GM19240 (cell line): ENCODE data around the gene UGT1A7.

Source experiments
- DNase-seq: peaks from one replicate; pipeline ENCODE4 v3.0.0; 2011; ENCODE audit warnings: low spot score; ENCODE audit not compliant: insufficient read length

The UGT1A7 gene

GRCh38 chr2:233760043-233760442 is 78.3 kb downstream of the UGT1A7 start, which contains the start of gene UGT1A1:
Gene UGT1A1, plus strand, starts transcription at chr2:233760270. Its CDS starts 18 bp downstream, at chr2:233760288.
- DNase-seq = no peak

GRCh38 chr2:233761040-233761769 is 79.5 kb downstream of the UGT1A7 start:
- DNase-seq = no peak

GRCh38 chr2:233764264-233764663 is 82.6 kb downstream of the UGT1A7 start:
- no peak for DNase-seq

- DNase-seq = no peak
These were observed 83.1 kb downstream of the UGT1A7 start for GRCh38 chr2:233764761-233765160.

- no peak for DNase-seq
These were observed 84.7 kb downstream of the UGT1A7 start for GRCh38 chr2:233766416-233766815.

- DNase-seq = no peak
These were observed 86.4 kb downstream of the UGT1A7 start for GRCh38 chr2:233768076-233768475.

GRCh38 chr2:233769260-233769659 is 87.6 kb downstream of the UGT1A7 start:
- DNase-seq = no peak

- DNase-seq = no peak
These were observed 90.5 kb downstream of the UGT1A7 start for GRCh38 chr2:233772153-233772552.

GRCh38 chr2:233772583-233772982 is 90.9 kb downstream of the UGT1A7 start:
- no peak for DNase-seq

- DNase-seq = no peak
These were observed 92.2 kb downstream of the UGT1A7 start for GRCh38 chr2:233773854-233774253.

- no peak for DNase-seq
These were observed 93.7 kb downstream of the UGT1A7 start for GRCh38 chr2:233775414-233775813.

GRCh38 chr2:233778030-233778429 is 96.3 kb downstream of the UGT1A7 start, which contains the start of gene MROH2A:
Gene MROH2A, plus strand, starts transcription at chr2:233778330. Its CDS starts 1,029 bp downstream, at chr2:233779359.
- no peak for DNase-seq

GRCh38 chr2:233779722-233780121 is 98.0 kb downstream of the UGT1A7 start:
- no peak for DNase-seq

GRCh38 chr2:233780771-233781170 is 99.1 kb downstream of the UGT1A7 start:
- DNase-seq = no peak

GRCh38 chr2:233789554-233789953 is 107.9 kb downstream of the UGT1A7 start:
- DNase-seq = no peak

- DNase-seq = no peak
These were observed 109.6 kb downstream of the UGT1A7 start for GRCh38 chr2:233791151-233791882.

GRCh38 chr2:233791883-233792329 is 110.2 kb downstream of the UGT1A7 start:
- DNase-seq = no peak

- no peak for DNase-seq
These were observed 111.0 kb downstream of the UGT1A7 start for GRCh38 chr2:233792720-233793119.

- no peak for DNase-seq
These were observed 111.9 kb downstream of the UGT1A7 start for GRCh38 chr2:233793465-233794127.

- DNase-seq = no peak
These were observed 112.5 kb downstream of the UGT1A7 start for GRCh38 chr2:233794128-233794658.

GRCh38 chr2:233795735-233796171 is 114.1 kb downstream of the UGT1A7 start:
- no peak for DNase-seq

GRCh38 chr2:233796254-233796653 is 114.6 kb downstream of the UGT1A7 start:
- DNase-seq = no peak
